ENCODE measurements around the gene CHMP5. TPM values are rescaled to one million over a fixed set of nuclear protein-coding genes. Genes with fewer than 3 reads are reported as not detected.

Gene CHMP5
- total RNA-seq, 2 experiments from 2014 or later = 31.2 to 50.1 TPM

DNA sequence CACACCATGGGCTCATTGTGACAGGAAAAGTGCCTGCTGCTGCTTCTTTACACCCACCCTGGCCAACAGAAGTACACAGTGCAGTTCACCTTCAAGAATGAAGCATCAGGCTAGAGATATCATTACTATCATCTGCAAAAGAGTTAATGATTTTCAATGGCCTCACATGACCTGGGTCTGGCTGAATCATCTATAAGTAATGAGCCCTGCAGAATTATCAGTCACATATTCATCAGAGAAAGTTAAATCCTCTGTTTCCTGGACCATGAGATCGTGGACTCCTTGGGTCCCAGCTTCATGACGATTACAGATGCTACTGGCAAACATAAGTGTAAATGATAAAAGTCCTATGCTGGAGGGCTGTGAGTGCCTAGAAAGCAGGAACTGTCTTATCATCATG, 8.6 kb upstream of the CHMP5 start:
- TF ChIP-seq EZH2phosphoT487 (IDR thresholded peaks at IDR 0.05; ENCODE audit: borderline replicate concordance, low read depth, low read length) = no peak
- TF ChIP-seq, protein P1, sequence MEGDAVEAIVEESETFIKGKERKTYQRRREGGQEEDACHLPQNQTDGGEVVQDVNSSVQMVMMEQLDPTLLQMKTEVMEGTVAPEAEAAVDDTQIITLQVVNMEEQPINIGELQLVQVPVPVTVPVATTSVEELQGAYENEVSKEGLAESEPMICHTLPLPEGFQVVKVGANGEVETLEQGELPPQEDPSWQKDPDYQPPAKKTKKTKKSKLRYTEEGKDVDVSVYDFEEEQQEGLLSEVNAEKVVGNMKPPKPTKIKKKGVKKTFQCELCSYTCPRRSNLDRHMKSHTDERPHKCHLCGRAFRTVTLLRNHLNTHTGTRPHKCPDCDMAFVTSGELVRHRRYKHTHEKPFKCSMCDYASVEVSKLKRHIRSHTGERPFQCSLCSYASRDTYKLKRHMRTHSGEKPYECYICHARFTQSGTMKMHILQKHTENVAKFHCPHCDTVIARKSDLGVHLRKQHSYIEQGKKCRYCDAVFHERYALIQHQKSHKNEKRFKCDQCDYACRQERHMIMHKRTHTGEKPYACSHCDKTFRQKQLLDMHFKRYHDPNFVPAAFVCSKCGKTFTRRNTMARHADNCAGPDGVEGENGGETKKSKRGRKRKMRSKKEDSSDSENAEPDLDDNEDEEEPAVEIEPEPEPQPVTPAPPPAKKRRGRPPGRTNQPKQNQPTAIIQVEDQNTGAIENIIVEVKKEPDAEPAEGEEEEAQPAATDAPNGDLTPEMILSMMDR (conservative IDR thresholded peaks at IDR 0.05; ENCODE audit: low read length) = no peak
- H3K9me2 ChIP-seq (ENCODE audit: insufficient read depth, low read length) = no peaks in the 10 kb centered on the region
- intact Hi-C loops (cut with micrococcal nuclease; ENCODE audit: unreplicated experiment) = no loop called here
- H3K4me3 ChIP-seq (ENCODE audit: low read depth, low read length, poor library complexity, severe bottlenecking) = no peak overlapping the region
- H3K36me3 ChIP-seq (ENCODE audit: insufficient read depth, low read length) = peaks cover 87% of the 10 kb centered on the region
- no peaks in the 10 kb centered on the region for H3K4me1 ChIP-seq (ENCODE audit: insufficient read depth, low read length, poor library complexity, severe bottlenecking)
- POLR2A ChIA-PET = no interaction called here
- no TSS peak for BruUV-seq (replicated peaks)
- H2AFZ ChIP-seq (ENCODE audit: low read length) = no peak overlapping the region
- no peaks in the 10 kb centered on the region for H3K79me2 ChIP-seq (ENCODE audit: insufficient read depth, low read depth, low read length)
- no peaks in the 10 kb centered on the region for H4K20me1 ChIP-seq (ENCODE audit: insufficient read depth, low read length)
- no peak for DNase-seq (ENCODE audit: low spot score)
- CTCF ChIA-PET (ENCODE audit: unreplicated experiment) = no interaction called here
- H3K27ac ChIP-seq (ENCODE audit: low read depth, low read length, poor library complexity, severe bottlenecking) = no peak overlapping the region
- H3K4me2 ChIP-seq (ENCODE audit: low read length) = no peak overlapping the region
- no peaks in the 10 kb centered on the region for H3K9me3 ChIP-seq (ENCODE audit: low read length)

DNA sequence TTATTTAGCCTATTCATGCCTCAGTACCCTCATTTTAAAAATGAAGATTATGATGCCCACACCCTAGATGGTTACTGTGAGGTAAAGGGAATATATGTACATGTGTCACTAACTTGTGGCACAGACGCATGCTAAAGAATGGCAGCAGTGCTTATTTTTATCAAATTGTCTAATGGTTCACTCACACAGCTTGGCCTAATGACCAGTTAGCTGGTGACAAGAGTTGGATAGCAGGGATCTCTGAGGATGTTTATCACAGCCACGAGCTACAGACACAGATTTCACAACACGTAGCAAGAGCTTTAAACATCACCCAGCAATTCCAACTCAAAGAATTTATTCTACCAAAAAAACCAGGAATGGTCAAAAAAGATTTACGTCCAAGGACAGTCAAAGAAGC, 7.6 kb upstream of the CHMP5 start:
- peaks cover 5% of the 10 kb centered on the region; the same call in 1 of the 2 replicates for H3K79me2 ChIP-seq (ENCODE audit: insufficient read depth, low read depth, low read length)
- no peaks in the 10 kb centered on the region for H3K9me2 ChIP-seq (ENCODE audit: insufficient read depth, low read length)
- TF ChIP-seq EZH2phosphoT487 (IDR thresholded peaks at IDR 0.05; ENCODE audit: borderline replicate concordance, low read depth, low read length) = no peak
- TF ChIP-seq, protein P1 (conservative IDR thresholded peaks at IDR 0.05; ENCODE audit: low read length) = no peak
- no peaks in the 10 kb centered on the region for H4K20me1 ChIP-seq (ENCODE audit: insufficient read depth, low read length)
- BruUV-seq (replicated peaks) = no TSS peak
- intact Hi-C loops (cut with micrococcal nuclease; ENCODE audit: unreplicated experiment) = no loop called here
- H3K4me2 ChIP-seq (ENCODE audit: low read length) = no peak overlapping the region
- ChIA-PET POLR2A (interaction anchor here (0.9 kb wide), 1 partner anchor 9 kb away, joined by 5 read pairs; no protein-coding TSS in a partner anchor), CTCF (ENCODE audit: unreplicated experiment) (no interaction called here)
- DNase-seq (ENCODE audit: low spot score) = no peak
- no peak overlapping the region for H3K4me3 ChIP-seq (ENCODE audit: low read depth, low read length, poor library complexity, severe bottlenecking)
- H3K9me3 ChIP-seq (ENCODE audit: low read length) = no peaks in the 10 kb centered on the region
- H2AFZ ChIP-seq (ENCODE audit: low read length) = no peak overlapping the region
- H3K27ac ChIP-seq (ENCODE audit: low read depth, low read length, poor library complexity, severe bottlenecking) = no peak overlapping the region
- H3K4me1 ChIP-seq (ENCODE audit: insufficient read depth, low read length, poor library complexity, severe bottlenecking) = no peaks in the 10 kb centered on the region
- H3K36me3 ChIP-seq (ENCODE audit: insufficient read depth, low read length) = peaks cover 97% of the 10 kb centered on the region

DNA sequence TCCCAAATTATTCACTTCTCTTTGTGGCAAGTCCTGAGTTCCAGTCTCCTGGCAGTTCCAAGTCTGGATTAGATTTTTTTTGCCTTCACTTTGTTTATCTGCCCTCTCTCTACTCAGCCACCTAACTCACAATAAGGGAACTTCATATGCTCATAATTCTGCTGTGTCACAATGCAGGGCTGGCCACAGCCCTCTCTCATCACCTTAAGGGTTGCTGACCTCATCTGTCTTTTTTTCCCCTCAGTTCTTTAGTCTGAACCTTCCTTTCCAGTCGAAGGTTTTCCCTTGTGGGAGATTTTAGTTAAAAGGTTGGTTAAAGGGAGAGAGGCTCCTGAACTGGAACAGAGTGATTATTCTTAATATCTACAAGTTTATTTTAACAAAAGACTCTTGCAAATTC, 4.5 kb upstream of the CHMP5 start:
- H3K9me2 ChIP-seq (ENCODE audit: insufficient read depth, low read length) = no peaks in the 10 kb centered on the region
- DNase-seq (ENCODE audit: low spot score) = no peak
- no TSS peak for BruUV-seq (replicated peaks)
- CTCF ChIA-PET (ENCODE audit: unreplicated experiment) = no interaction called here
- H4K20me1 ChIP-seq (ENCODE audit: insufficient read depth, low read length) = no peaks in the 10 kb centered on the region
- H3K79me2 ChIP-seq (ENCODE audit: insufficient read depth, low read depth, low read length) = peaks cover 27% of the 10 kb centered on the region
- no peak overlapping the region for H2AFZ ChIP-seq (ENCODE audit: low read length)
- no peak overlapping the region for H3K4me3 ChIP-seq (ENCODE audit: low read depth, low read length, poor library complexity, severe bottlenecking)
- no peaks in the 10 kb centered on the region for H3K9me3 ChIP-seq (ENCODE audit: low read length)
- H3K36me3 ChIP-seq (ENCODE audit: insufficient read depth, low read length) = peaks cover 79% of the 10 kb centered on the region
- TF ChIP-seq, protein P1 (conservative IDR thresholded peaks at IDR 0.05; ENCODE audit: low read length) = no peak
- TF ChIP-seq EZH2phosphoT487 (IDR thresholded peaks at IDR 0.05; ENCODE audit: borderline replicate concordance, low read depth, low read length) = no peak
- intact Hi-C loops (cut with micrococcal nuclease; ENCODE audit: unreplicated experiment) = no loop called here
- H3K27ac ChIP-seq (ENCODE audit: low read depth, low read length, poor library complexity, severe bottlenecking) = no peak overlapping the region
- POLR2A ChIA-PET = no interaction called here
- H3K4me1 ChIP-seq (ENCODE audit: insufficient read depth, low read length, poor library complexity, severe bottlenecking) = peaks cover 6% of the 10 kb centered on the region
- no peak overlapping the region for H3K4me2 ChIP-seq (ENCODE audit: low read length)
